Ovary (tissue), 9 donors: Measurements from ENCODE around the gene PSEN2. TPM values are rescaled to one million over a fixed set of nuclear protein-coding genes. Genes with fewer than 3 reads are reported as not detected.

Experiments used
- DNase-seq, 5 donors: peaks; one replicate each; pipeline ENCODE4 v3.0.0-alpha.2; 2019 to 2020
- H3K27ac ChIP-seq, 2 donors: fragments of 200-600 bp; one replicate each; pipeline versions ENCODE4 v1.5.1 to v1.8.0; 2019 to 2022
- H3K27me3 ChIP-seq: fragments of 200-600 bp; one replicate; pipeline ENCODE4 v1.8.0; 2022
- H3K36me3 ChIP-seq: fragments of 200-600 bp; sonication (generic); one replicate; pipeline ENCODE4 v1.5.1; 2019
- H3K4me1 ChIP-seq: one replicate; pipeline ENCODE4 v1.8.1; 2013; ENCODE audit warnings: mild to moderate bottlenecking, moderate library complexity; ENCODE audit not compliant: insufficient read depth
- H3K4me3 ChIP-seq: fragments of 200-600 bp; sonication (generic); one replicate; pipeline ENCODE4 v1.5.1; 2017
- H3K9me3 ChIP-seq, 2 donors: fragments of 200-600 bp in 1 of 2; sonication (generic) in 1 of 2; one replicate each; pipeline versions ENCODE4 v1.5.1 to v1.8.1; 2013 to 2019; ENCODE audit warnings: mild to moderate bottlenecking in 1 of 2, moderate library complexity in 1 of 2
- CTCF ChIP-seq, 3 donors: fragments of 450-650 bp in 2 of 3; fragments of 200-600 bp in 1 of 3; IDR thresholded peaks; one replicate each; pipeline versions ENCODE4 v1.5.1 to v1.8.0; 2016 to 2022; ENCODE audit warnings: antibody characterized with exemption in 3 of 3, mild to moderate bottlenecking in 1 of 3
- EP300 ChIP-seq: sonication (generic); formaldehyde crosslinking; IDR thresholded peaks from one replicate; pipeline ENCODE4 v1.6.1; 2017; ENCODE audit warnings: antibody characterized with exemption
- POLR2A ChIP-seq: fragments of 450-650 bp; IDR thresholded peaks from one replicate; pipeline ENCODE4 v1.6.1; 2017; ENCODE audit warnings: antibody characterized with exemption, mild to moderate bottlenecking, moderate library complexity
- WGBS, 3 donors: extraction: QIAGEN DNeasy Blood & Tissue Kit in 1 of 3; methylation state at CpG; one replicate each; pipeline versions ENCODE4 v1.1.5 to v1.1.7; 2013 to 2017; 5-methylcytosine and 5-hydroxymethylcytosine counted together
- intact Hi-C, 4 donors: fragments of 100-400 bp; cut with DNase I; formaldehyde crosslinking; loops; one replicate each; pipeline versions ENCODE4 v1.11.0 to v1.15.1; 2022 to 2023
- polyA plus RNA-seq, 2 donors: library from polyadenylated mRNA; stranded (reverse); fragments of 200-250 nt in 1 of 2; fragments of 350-450 nt in 1 of 2; fragmentation: Illumina TruSeq in 1 of 2; extraction: RNeasy Lipid Tissue Mini Kit (QIAGEN cat#74804) in 1 of 2; gene quantifications; one replicate each; pipeline ENCODE4 v1.2.3, GENCODE V29; 2013 to 2014
- total RNA-seq, 7 donors: library from RNA; depleted of rRNA in 2 of 7; stranded (reverse); fragments of >200 nt in 2 of 7; fragmentation: NEBNext Ultra II Directional in 3 of 7; extraction: Animal tissue kit (Norgen Biotek cat#: 25700) in 3 of 7; gene quantifications; one replicate each; pipeline versions ENCODE4 v1.1.0 to v1.2.4, GENCODE V29; 2016 to 2023
- donor health status: DM: no; HTN: no; CAD: no; lungs with moderate emphysema.
- donor health status: DM: no; HTN: no; CAD: no.
- donor health status: Bipolar disorder and iron deficiency.
- donor health status: DM: yes; HTN: yes; CAD: no.
- donor health status: DM: no; HTN: no; CAD: no.
- donor health status: DM: yes; HTN: yes; CAD: no.

Gene PSEN2
- total and polyA plus RNA-seq, 9 donors, result 17.8 to 37.0 (median 24.6) TPM

- no peak for DNase-seq
- intact Hi-C loops, result no loop called here
- H3K4me3 ChIP-seq, result no peak overlapping the region
- 92 to 94% (median 93%) methylated on average over 12 of the region's 12 CpGs for WGBS, 3 donors
- no peaks in the 10 kb centered on the region for H3K9me3 ChIP-seq
- no peak overlapping the region for H3K27ac ChIP-seq
- TF ChIP-seq POLR2A, result no peak
- no peak for TF ChIP-seq EP300
- no peak for TF ChIP-seq CTCF (IDR thresholded peaks at IDR 0.05)
- H3K27me3 ChIP-seq, result no peaks in the 10 kb centered on the region
- peaks cover 11% of the 10 kb centered on the region for H3K4me1 ChIP-seq
- H3K36me3 ChIP-seq, result no peaks in the 10 kb centered on the region
These were observed 4.4 kb downstream of the PSEN2 start for GRCh38 chr1:226874579-226875425.

DNA sequence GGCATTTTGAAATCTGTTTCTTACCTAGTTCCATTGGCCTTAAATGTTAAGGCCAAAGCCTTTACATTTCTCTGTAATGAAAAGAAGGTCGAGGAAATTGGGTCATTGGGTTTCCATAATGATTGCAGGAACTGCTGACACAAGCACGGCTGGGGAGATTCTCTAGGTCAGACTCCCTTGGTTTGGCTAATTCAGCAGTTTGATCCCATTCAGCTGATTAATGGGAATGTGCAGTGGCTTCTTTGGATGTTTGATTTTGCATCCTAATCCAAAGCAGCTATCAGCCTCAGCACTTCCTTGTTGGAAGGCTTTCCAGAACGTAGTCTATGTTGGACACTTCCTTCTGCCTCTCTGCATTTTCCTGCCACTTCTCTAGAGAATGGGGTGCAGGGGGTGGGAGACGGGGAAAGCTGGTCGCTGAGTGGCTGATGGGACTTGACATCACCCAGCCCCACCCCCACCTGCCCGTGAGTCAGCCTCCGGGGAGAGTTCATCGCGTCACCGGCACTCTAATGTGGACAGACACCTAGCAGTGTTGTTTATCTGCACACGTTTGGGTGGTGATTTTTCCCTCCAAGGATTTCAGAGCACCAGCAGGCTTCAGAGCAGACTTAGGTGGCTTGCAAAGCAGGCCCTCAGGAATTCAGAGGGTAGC, 5.4 kb downstream of the PSEN2 start:
- TF ChIP-seq POLR2A (no peak), CTCF (IDR thresholded peaks at IDR 0.05) (no peak), EP300 (no peak)
- WGBS, 3 donors, result 70 to 77% (median 74%) methylated on average over 11 of the region's 11 CpGs
- intact Hi-C loops, result no loop called here
- no peak overlapping the region for H3K27ac ChIP-seq
- DNase-seq, result peak in 1 of 5 donors; percentile 8
- H3K27me3 ChIP-seq, result no peaks in the 10 kb centered on the region
- peaks cover 11% of the 10 kb centered on the region for H3K4me1 ChIP-seq
- no peak overlapping the region for H3K4me3 ChIP-seq
- H3K36me3 ChIP-seq, result no peaks in the 10 kb centered on the region
- no peaks in the 10 kb centered on the region for H3K9me3 ChIP-seq

- 76 to 86% (median 80%) methylated on average over 7 of the region's 7 CpGs for WGBS, 3 donors
- intact Hi-C loops, result no loop called here
- Histone ChIP-seq H3K27me3 (no peaks in the 10 kb centered on the region), H3K27ac (no peak overlapping the region), H3K9me3 (no peaks in the 10 kb centered on the region), H3K4me3 (no peak overlapping the region), H3K36me3 (no peaks in the 10 kb centered on the region), H3K4me1 (peaks cover 3% of the 10 kb centered on the region)
- DNase-seq, result no peak
- TF ChIP-seq EP300 (no peak), CTCF (IDR thresholded peaks at IDR 0.05) (no peak), POLR2A (no peak)
These were observed 7.3 kb downstream of the PSEN2 start for GRCh38 chr1:226877669-226878068.

DNA sequence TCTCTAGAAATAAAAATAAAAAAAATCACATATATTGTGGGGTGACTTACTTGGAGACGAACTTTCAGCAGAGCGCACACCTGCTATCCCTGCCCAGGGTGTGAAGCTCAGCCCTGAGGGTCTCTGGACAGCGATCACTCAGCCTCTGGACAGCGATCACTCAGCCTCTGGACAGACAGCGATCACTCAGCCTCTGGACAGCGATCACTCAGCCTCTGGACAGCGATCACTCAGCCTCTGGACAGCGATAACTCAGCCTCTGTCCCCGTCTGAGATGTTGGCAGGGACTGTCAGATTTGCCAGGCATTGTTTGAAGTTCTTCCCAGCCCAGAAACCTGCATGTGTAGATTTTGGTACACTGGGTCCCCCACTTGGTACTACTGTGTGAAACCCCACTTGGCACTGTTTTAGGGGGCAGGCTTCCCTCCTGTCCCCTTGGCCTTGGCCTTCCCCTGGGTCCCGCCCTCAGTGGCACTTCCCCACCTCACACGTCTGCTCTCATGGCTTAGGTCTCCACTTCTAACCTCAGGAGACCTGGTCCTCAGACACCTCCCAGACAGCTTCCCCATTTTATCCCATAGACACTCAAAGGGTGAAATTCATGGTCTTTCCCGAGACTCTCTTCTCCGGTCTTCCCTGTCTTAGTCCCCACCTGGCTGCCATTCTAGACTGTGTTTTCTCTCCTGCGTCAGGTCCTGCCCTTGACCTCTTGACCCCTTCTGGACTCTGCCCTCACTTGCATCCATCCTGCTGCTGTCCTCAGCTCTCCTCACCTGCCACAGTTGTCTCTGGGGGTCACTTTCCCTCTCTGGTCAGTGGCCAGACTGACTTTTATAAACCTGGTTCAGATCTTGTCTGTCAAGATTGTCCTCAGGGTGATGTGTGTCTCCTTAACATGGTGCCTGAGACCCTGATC, 10.2 kb downstream of the PSEN2 start:
- Histone ChIP-seq H3K27ac (no peak overlapping the region), H3K4me3 (no peak overlapping the region), H3K36me3 (no peaks in the 10 kb centered on the region), H3K9me3 (no peaks in the 10 kb centered on the region), H3K4me1 (peaks cover 6% of the 10 kb centered on the region), H3K27me3 (no peaks in the 10 kb centered on the region)
- intact Hi-C loops, result no loop called here
- no peak for TF ChIP-seq EP300
- no peak for TF ChIP-seq CTCF (IDR thresholded peaks at IDR 0.05)
- TF ChIP-seq POLR2A, result no peak
- 87 to 90% (median 88%) methylated on average over 14 of the region's 14 CpGs for WGBS, 3 donors
- DNase-seq, result no peak
